ENCODE data around the gene CBFA2T3.

Gene CBFA2T3

DNA sequence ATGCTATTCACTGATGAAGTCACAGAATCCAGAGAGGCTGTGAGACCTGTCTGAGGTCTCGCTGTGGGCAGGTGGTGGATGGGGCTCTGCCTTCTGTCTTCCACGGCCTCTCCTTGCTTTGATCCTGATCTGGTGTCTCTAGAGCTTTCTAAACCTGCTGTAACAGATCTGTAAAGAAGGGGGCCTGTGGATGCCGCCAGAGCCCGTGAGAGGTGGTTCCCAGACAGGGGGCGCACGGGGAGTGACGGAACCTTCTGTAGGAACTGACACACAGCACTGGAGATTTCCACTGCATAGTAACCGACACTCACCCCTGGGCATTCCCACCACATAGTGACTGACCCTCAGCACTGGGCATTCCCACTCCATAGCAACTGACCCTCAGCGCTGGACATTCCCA, 16.0 kb downstream of the CBFA2T3 start:
- H3K4me3 ChIP-seq (ENCODE audit: low read length) = no peak overlapping the region
- TF ChIP-seq CTCF (conservative IDR thresholded peaks at IDR 0.05; ENCODE audit: low read depth, low read length) = no peak
- DNase-seq (ENCODE audit: low read depth) = no peak

DNA sequence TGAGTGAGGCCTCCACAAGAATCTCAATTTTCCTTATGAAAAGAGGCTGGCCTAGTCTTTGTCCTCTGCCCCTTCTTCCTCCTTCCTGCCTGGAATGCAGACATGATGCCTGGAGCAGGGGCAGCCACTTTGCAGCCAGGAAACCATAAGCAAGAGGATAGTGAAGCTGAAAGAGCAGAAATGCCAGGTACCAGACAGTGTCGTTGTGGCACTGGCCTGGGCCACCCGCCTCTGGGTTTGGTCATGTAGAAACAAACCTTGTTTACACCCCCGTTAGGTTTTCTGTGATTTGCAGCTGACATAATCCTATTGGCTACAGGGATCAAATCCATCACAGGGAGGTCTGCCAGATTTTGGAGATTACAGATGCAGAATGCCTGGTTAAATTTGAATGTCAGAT, 16.5 kb downstream of the CBFA2T3 start:
- no peak overlapping the region for H3K4me3 ChIP-seq (ENCODE audit: low read length)
- TF ChIP-seq CTCF (conservative IDR thresholded peaks at IDR 0.05; ENCODE audit: low read depth, low read length) = no peak
- DNase-seq (ENCODE audit: low read depth) = no peak

- DNase-seq (ENCODE audit: low read depth) = no peak
- TF ChIP-seq CTCF (conservative IDR thresholded peaks at IDR 0.05; ENCODE audit: low read depth, low read length) = no peak
- no peak overlapping the region for H3K4me3 ChIP-seq (ENCODE audit: low read length)
Observed at GRCh38 chr16:88959022-88959421, 18.0 kb downstream of the CBFA2T3 start.

- no peak for TF ChIP-seq CTCF (conservative IDR thresholded peaks at IDR 0.05; ENCODE audit: low read depth, low read length)
- no peak overlapping the region for H3K4me3 ChIP-seq (ENCODE audit: low read length)
- DNase-seq (ENCODE audit: low read depth) = no peak
Observed at GRCh38 chr16:88957887-88958577, 19.0 kb downstream of the CBFA2T3 start.

DNA sequence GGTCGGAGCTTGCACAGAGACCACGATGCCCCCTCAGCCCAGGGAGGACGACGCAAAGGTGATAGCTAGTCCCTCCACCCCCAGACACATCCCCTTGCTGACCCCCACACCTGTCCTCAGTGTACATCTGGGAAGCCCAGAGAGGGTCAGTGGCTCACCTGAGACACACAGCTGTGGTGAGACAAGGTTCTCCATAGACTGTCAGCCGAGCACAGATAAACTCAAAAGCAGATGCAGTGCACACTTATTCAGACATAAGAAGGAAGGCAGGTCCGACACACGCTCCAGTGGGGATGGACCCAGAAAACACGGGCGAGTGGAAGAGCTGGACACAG, 19.6 kb downstream of the CBFA2T3 start:
- no peak for DNase-seq (ENCODE audit: low read depth)
- no peak overlapping the region for H3K4me3 ChIP-seq (ENCODE audit: low read length)
- TF ChIP-seq CTCF (conservative IDR thresholded peaks at IDR 0.05; ENCODE audit: low read depth, low read length) = no peak

- TF ChIP-seq CTCF (conservative IDR thresholded peaks at IDR 0.05; ENCODE audit: low read depth, low read length) = no peak
- no peak overlapping the region for H3K4me3 ChIP-seq (ENCODE audit: low read length)
- DNase-seq (ENCODE audit: low read depth) = no peak
Observed at GRCh38 chr16:88956546-88957432, 20.2 kb downstream of the CBFA2T3 start.

GRCh38 chr16:88955906-88956305, 21.1 kb downstream of the CBFA2T3 start:
- no peak for DNase-seq (ENCODE audit: low read depth)
- no peak overlapping the region for H3K4me3 ChIP-seq (ENCODE audit: low read length)
- no peak for TF ChIP-seq CTCF (conservative IDR thresholded peaks at IDR 0.05; ENCODE audit: low read depth, low read length)

Data from retinal pigment epithelial cell (primary cell).